HEK293T (cell line): ENCODE data around the gene ZNF746.

Experiments
- BHLHE40 ChIP-seq: fragments of 450-650 bp; IDR thresholded peaks from 2 replicates; pipeline ENCODE4 v1.6.1; 2016; ENCODE audit warnings: mild to moderate bottlenecking, moderate library complexity, borderline replicate concordance
- ELF4 ChIP-seq: fragments of 450-650 bp; IDR thresholded peaks from 2 replicates; pipeline ENCODE4 v1.6.1; 2017; ENCODE audit warnings: antibody characterized with exemption
- FOXK2 ChIP-seq: fragments of 450-650 bp; IDR thresholded peaks from 2 replicates; pipeline ENCODE4 v1.6.1; 2016; ENCODE audit warnings: mild to moderate bottlenecking
- HDGF ChIP-seq: fragments of 450-650 bp; IDR thresholded peaks from 2 replicates; pipeline ENCODE4 v1.6.1; 2017; ENCODE audit warnings: antibody characterized with exemption, borderline replicate concordance
- LEF1 ChIP-seq: fragments of 450-650 bp; IDR thresholded peaks from 2 replicates; pipeline ENCODE4 v1.6.1; 2017; ENCODE audit warnings: mild to moderate bottlenecking, borderline replicate concordance
- NFRKB ChIP-seq: fragments of 450-650 bp; IDR thresholded peaks from 2 replicates; pipeline ENCODE4 v1.6.1; 2016; ENCODE audit warnings: mild to moderate bottlenecking, moderate library complexity
- SP1 ChIP-seq: fragments of 450-650 bp; IDR thresholded peaks from 2 replicates; pipeline ENCODE4 v1.6.1; 2017
- SUZ12 ChIP-seq: fragments of 450-650 bp; IDR thresholded peaks from 2 replicates; pipeline ENCODE4 v1.6.1; 2016; ENCODE audit warnings: mild to moderate bottlenecking
- TARDBP ChIP-seq: fragments of 450-650 bp; IDR thresholded peaks from 2 replicates; pipeline ENCODE4 v1.6.1; 2016
- ZNF384 ChIP-seq: fragments of 450-650 bp; IDR thresholded peaks from 2 replicates; pipeline ENCODE4 v1.6.1; 2016

- TF ChIP-seq BHLHE40, result no peak
- TF ChIP-seq ELF4, result no peak
- TF ChIP-seq SUZ12, result no peak
- TF ChIP-seq LEF1, result no peak
- no peak for TF ChIP-seq HDGF
- TF ChIP-seq NFRKB, result no peak
- no peak for TF ChIP-seq SP1
- TF ChIP-seq ZNF384, result no peak
- TF ChIP-seq FOXK2, result no peak
- TF ChIP-seq TARDBP, result no peak
Observed at GRCh38 chr7:149430192-149430591, 67.4 kb downstream of the ZNF746 start.
